H1 (cell line): ENCODE data around the gene C2orf72. TPM values are rescaled to one million over a fixed set of nuclear protein-coding genes. Genes with fewer than 3 reads are reported as not detected.

ENCODE experiments used
- BACH1 ChIP-seq: IDR thresholded peaks from 2 replicates; pipeline ENCODE4 v1.6.1; 2012; ENCODE audit warnings: low read length, improper control_type of control experiment
- CHD2 ChIP-seq: IDR thresholded peaks from 2 replicates; pipeline ENCODE4 v1.6.1; 2012; ENCODE audit warnings: low read length, improper control_type of control experiment
- HDAC2 ChIP-seq, 2 experiments: fragments of 300-600 bp in 1 of 2; sonication (generic) in 1 of 2; IDR thresholded peaks; 2 replicates each; pipeline ENCODE4 v1.6.1; 2011 to 2012; ENCODE audit warnings: low read depth in 2 of 2, low read length in 2 of 2, mild to moderate bottlenecking in 2 of 2, moderate library complexity in 2 of 2, borderline replicate concordance in 1 of 2, inconsistent platforms in 1 of 2
- MAFK ChIP-seq: IDR thresholded peaks from 2 replicates; pipeline ENCODE4 v1.6.1; 2012; ENCODE audit warnings: low read depth, mild to moderate bottlenecking, improper control_type of control experiment, low read length
- polyA plus RNA-seq, 7 experiments: library from polyadenylated mRNA; depleted of rRNA in 3 of 7; stranded (reverse) in 5 of 7; unstranded in 2 of 7; fragments of >200 nt in 5 of 7; fragments of 200-250 nt in 2 of 7; gene quantifications; 1 replicate in 5 of 7; 2 replicates in 1 of 7; 4 replicates in 1 of 7; pipeline versions ENCODE4 v1.2.1 to v1.2.3, GENCODE V29; 2011 to 2013; ENCODE audit warnings: missing spikeins in 2 of 7, mixed read lengths in 2 of 7
- total RNA-seq: library from RNA; stranded (reverse); fragmentation: NEBNext Ultra II Directional; extraction: Animal tissue kit (Norgen Biotek cat#: 25700); gene quantifications from 2 replicates; pipeline ENCODE4 v1.2.1, GENCODE V29; 2021
- TF ChIP-seq, protein P1 (sequence below): IDR thresholded peaks from 2 replicates; pipeline ENCODE4 v1.6.1; 2012; ENCODE audit warnings: low read length, inconsistent platforms

C2orf72 gene
- total and polyA plus RNA-seq, 2 of the 8 experiments (the other 6 are each of a cell fraction or from before 2014, with no cell fraction given) = 1.1 to 1.7 TPM

DNA sequence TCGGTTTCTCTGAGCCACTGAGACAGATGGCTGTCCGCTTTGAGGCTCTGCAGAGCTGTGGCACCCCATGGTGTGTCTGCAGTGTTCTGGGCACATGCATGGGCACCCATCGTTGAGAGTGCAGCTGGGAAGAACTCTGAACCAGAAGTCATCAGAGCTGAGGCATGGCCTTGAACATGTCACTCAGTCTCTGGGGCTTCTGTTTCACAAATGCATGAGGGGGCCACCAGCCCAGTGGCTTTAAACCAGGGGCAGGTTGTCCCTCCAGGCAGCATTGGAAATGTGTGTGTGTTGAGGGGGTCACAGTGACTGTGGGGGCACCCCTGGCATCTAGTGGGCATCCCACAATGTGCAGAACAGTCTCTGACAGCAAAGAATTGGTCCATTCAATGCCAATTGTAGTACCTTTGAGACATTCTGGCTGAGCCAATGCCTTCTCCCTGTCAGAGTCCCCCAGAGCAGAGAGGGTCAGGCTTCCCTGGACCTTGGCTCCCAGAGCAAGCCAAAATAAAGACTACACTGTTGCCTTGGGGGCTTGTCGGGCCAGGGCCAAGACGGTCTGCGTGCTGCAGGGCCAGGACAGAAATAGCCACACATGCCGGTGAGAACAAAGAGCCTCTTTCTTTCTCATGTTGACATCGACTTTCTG lies 10.1 kb downstream of the C2orf72 start (continued):
- TF ChIP-seq, protein P1, sequence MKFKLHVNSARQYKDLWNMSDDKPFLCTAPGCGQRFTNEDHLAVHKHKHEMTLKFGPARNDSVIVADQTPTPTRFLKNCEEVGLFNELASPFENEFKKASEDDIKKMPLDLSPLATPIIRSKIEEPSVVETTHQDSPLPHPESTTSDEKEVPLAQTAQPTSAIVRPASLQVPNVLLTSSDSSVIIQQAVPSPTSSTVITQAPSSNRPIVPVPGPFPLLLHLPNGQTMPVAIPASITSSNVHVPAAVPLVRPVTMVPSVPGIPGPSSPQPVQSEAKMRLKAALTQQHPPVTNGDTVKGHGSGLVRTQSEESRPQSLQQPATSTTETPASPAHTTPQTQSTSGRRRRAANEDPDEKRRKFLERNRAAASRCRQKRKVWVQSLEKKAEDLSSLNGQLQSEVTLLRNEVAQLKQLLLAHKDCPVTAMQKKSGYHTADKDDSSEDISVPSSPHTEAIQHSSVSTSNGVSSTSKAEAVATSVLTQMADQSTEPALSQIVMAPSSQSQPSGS = no peak
- TF ChIP-seq CHD2 (no peak), BACH1 (no peak), HDAC2 (IDR thresholded peaks at IDR 0.05; ENCODE audit: borderline replicate concordance in 1 of 2, low read depth in 2 of 2, low read length in 2 of 2) (no peak), MAFK (no peak)
